ENCODE measurements around the gene ZBTB26.

- no peak for TF ChIP-seq CTCF (IDR thresholded peaks at IDR 0.05)
- no peak for TF ChIP-seq POLR2A (IDR thresholded peaks at IDR 0.05)
Observed at GRCh38 chr9:122950263-122950662, 19.0 kb upstream of the ZBTB26 start.

Measured in uterus (tissue), 2 donors.